HG02759 (cell line): ENCODE results near the gene BST1.
"Not testable (repeated sequence)": the region's sequence is repeated elsewhere in the genome, so short reads cannot be mapped to it uniquely, and the experiment has no call there.

Experiments
- ATAC-seq: cut with Tn5 transposase; IDR thresholded peaks from one replicate; pipeline ENCODE4 v1.9.1; 2021; ENCODE audit warnings: mild to moderate bottlenecking, moderate library complexity; ENCODE audit not compliant: unreplicated experiment

The BST1 gene

GRCh38 chr4:15706646-15707362, 3.9 kb downstream of the BST1 start:
- ATAC-seq = no peak

- ATAC-seq = no peak
Measured at GRCh38 chr4:15707363-15707715, 4.5 kb downstream of the BST1 start.

- no peak for ATAC-seq
Measured at GRCh38 chr4:15711762-15712161, 8.9 kb downstream of the BST1 start.

- no peak for ATAC-seq
Measured at GRCh38 chr4:15712214-15712613, 9.3 kb downstream of the BST1 start.

- no peak for ATAC-seq
Measured at GRCh38 chr4:15714141-15714540, 11.3 kb downstream of the BST1 start.

GRCh38 chr4:15714646-15715435, 12.0 kb downstream of the BST1 start:
- ATAC-seq = no peak

GRCh38 chr4:15716115-15716514, 13.2 kb downstream of the BST1 start:
- ATAC-seq = no peak

GRCh38 chr4:15717086-15717485, 14.2 kb downstream of the BST1 start:
- no peak for ATAC-seq

GRCh38 chr4:15717657-15718416, 15.0 kb downstream of the BST1 start:
- ATAC-seq = no peak

- no peak for ATAC-seq
Measured at GRCh38 chr4:15718465-15718864, 15.6 kb downstream of the BST1 start.

- no peak for ATAC-seq
Measured at GRCh38 chr4:15718959-15719358, 16.1 kb downstream of the BST1 start.

GRCh38 chr4:15719506-15719905, 16.6 kb downstream of the BST1 start:
- no peak for ATAC-seq

GRCh38 chr4:15720851-15721250, 18.0 kb downstream of the BST1 start:
- ATAC-seq = no peak

- no peak for ATAC-seq
Measured at GRCh38 chr4:15725608-15726007, 22.7 kb downstream of the BST1 start.

GRCh38 chr4:15729910-15730533, 27.2 kb downstream of the BST1 start:
- ATAC-seq = peak; percentile 71

GRCh38 chr4:15733061-15733460, 30.2 kb downstream of the BST1 start:
- not testable (repeated sequence) for ATAC-seq

GRCh38 chr4:15735536-15735935, 32.7 kb downstream of the BST1 start:
- no peak for ATAC-seq

GRCh38 chr4:15736514-15737050, 33.7 kb downstream of the BST1 start:
- no peak for ATAC-seq

- ATAC-seq = no peak
Measured at GRCh38 chr4:15737255-15737654, 34.4 kb downstream of the BST1 start.

- ATAC-seq = no peak
Measured at GRCh38 chr4:15738877-15739276, 36.0 kb downstream of the BST1 start.
